ENCODE measurements around the gene ELANE.

DNA sequence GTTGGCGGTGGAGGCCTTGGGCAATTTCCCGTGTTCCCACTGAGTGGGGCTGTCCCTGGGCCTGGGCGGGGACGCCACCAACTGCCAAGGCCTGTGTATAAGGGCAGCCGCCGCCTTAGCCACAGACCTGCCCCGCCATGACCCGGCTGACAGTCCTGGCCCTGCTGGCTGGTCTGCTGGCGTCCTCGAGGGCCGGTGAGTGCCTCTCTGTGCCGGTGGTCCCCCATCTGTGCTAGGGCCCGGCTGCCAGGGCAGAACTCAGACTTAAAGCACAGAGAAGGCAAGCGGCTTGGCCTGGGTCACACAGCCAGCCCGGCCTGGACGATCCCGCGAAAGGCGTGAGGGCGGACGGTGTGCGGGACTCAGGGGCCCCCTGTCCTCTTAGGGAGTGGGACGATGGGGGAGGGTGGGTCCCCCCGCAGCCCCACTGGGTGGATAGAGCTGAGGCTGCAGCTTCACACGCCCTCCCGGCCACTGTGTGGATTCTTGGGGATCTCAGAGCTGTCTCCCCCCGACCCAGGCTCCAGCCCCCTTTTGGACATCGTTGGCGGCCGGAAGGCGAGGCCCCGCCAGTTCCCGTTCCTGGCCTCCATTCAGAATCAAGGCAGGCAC, 24.3 kb upstream of the ELANE start, which contains the start of gene AZU1:
- TF ChIP-seq POLR2A (IDR thresholded peaks at IDR 0.05; ENCODE audit: low read depth, low read length) (no peak), TAF1 (IDR thresholded peaks at IDR 0.05; ENCODE audit: low read depth, low read length) (no peak), POLR2AphosphoS5 (IDR thresholded peaks at IDR 0.05; ENCODE audit: low read depth, low read length) (no peak), POU2F2 (IDR thresholded peaks at IDR 0.05; ENCODE audit: low read depth, low read length) (no peak)

Data from GM12891 (cell line).